ENCODE results near the gene HOXD3.

The HOXD3 gene

GRCh38 chr2:176172895-176173566, 15.9 kb downstream of the HOXD3 start:
- DNase-seq (ENCODE audit: low read depth), result no peak

GRCh38 chr2:176173567-176174381, 16.7 kb downstream of the HOXD3 start:
- no peak for DNase-seq (ENCODE audit: low read depth)
- no peak for TF ChIP-seq CTCF (IDR thresholded peaks at IDR 0.05; ENCODE audit: insufficient read depth, low read depth, low read length, missing control alignments)
- H3K4me3 ChIP-seq (ENCODE audit: low read length), result no peak overlapping the region

More at GRCh38 chr2:176172895-176173566, 15.9 kb downstream of the HOXD3 start:
- no peak for TF ChIP-seq CTCF (IDR thresholded peaks at IDR 0.05; ENCODE audit: insufficient read depth, low read depth, low read length, missing control alignments)
- no peak overlapping the region for H3K4me3 ChIP-seq (ENCODE audit: low read length)

GRCh38 chr2:176174382-176174823, 17.3 kb downstream of the HOXD3 start:
- no peak for TF ChIP-seq CTCF (IDR thresholded peaks at IDR 0.05; ENCODE audit: insufficient read depth, low read depth, low read length, missing control alignments)
- no peak overlapping the region for H3K4me3 ChIP-seq (ENCODE audit: low read length)
- DNase-seq (ENCODE audit: low read depth), result no peak

- DNase-seq (ENCODE audit: low read depth), result no peak
- no peak for TF ChIP-seq CTCF (IDR thresholded peaks at IDR 0.05; ENCODE audit: insufficient read depth, low read depth, low read length, missing control alignments)
- no peak overlapping the region for H3K4me3 ChIP-seq (ENCODE audit: low read length)
These were observed 18.0 kb downstream of the HOXD3 start for GRCh38 chr2:176174824-176175708.

GRCh38 chr2:176175709-176176607, 18.9 kb downstream of the HOXD3 start:
- TF ChIP-seq CTCF (IDR thresholded peaks at IDR 0.05; ENCODE audit: insufficient read depth, low read depth, low read length, missing control alignments), result no peak
- DNase-seq (ENCODE audit: low read depth), result no peak
- no peak overlapping the region for H3K4me3 ChIP-seq (ENCODE audit: low read length)

GRCh38 chr2:176177580-176178037, 20.5 kb downstream of the HOXD3 start:
- no peak overlapping the region for H3K4me3 ChIP-seq (ENCODE audit: low read length)
- no peak for TF ChIP-seq CTCF (IDR thresholded peaks at IDR 0.05; ENCODE audit: insufficient read depth, low read depth, low read length, missing control alignments)
- DNase-seq (ENCODE audit: low read depth), result no peak
